Retinal pigment epithelial cell (primary cell): ENCODE measurements around the gene PARVA.

Experiments used
- DNase-seq: peaks from one replicate; pipeline ENCODE4 v3.0.0-alpha.2; 2010; ENCODE audit warnings: low read depth
- H3K4me3 ChIP-seq: 2 replicates; pipeline ENCODE4 v1.5.1; 2011; ENCODE audit warnings: mild to moderate bottlenecking, low read length, control low read depth, moderate library complexity
- TF ChIP-seq, protein P1 (sequence below): conservative IDR thresholded peaks from 2 replicates; pipeline ENCODE4 v1.5.1; 2011; ENCODE audit warnings: low read depth, low read length, control low read depth, inconsistent platforms

PARVA gene

DNA sequence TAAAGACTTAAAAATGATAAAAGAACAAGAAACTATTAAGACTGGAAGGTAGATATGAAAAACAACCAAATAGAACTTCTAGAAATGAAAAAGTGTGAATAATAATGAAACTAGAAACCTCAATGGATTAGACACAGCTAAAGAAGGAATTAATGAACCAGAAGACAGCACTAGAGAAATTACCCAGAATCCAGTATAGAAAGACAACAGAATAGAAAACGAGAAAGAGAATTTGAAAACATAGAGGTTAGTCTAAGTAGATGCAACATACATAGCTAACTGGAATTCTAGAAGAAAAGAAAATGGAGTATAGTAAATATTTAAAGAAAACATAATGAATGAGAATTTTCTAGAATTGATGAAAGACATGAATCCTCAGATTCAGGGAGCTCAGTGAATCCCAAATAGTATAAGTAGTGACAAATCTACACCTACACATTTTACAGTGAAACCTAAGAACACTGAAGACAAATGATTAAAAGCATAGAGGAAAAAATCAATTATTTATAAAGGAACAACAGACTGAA lies 111.9 kb downstream of the PARVA start:
- TF ChIP-seq, protein P1, sequence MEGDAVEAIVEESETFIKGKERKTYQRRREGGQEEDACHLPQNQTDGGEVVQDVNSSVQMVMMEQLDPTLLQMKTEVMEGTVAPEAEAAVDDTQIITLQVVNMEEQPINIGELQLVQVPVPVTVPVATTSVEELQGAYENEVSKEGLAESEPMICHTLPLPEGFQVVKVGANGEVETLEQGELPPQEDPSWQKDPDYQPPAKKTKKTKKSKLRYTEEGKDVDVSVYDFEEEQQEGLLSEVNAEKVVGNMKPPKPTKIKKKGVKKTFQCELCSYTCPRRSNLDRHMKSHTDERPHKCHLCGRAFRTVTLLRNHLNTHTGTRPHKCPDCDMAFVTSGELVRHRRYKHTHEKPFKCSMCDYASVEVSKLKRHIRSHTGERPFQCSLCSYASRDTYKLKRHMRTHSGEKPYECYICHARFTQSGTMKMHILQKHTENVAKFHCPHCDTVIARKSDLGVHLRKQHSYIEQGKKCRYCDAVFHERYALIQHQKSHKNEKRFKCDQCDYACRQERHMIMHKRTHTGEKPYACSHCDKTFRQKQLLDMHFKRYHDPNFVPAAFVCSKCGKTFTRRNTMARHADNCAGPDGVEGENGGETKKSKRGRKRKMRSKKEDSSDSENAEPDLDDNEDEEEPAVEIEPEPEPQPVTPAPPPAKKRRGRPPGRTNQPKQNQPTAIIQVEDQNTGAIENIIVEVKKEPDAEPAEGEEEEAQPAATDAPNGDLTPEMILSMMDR: no peak
- no peak overlapping the region for H3K4me3 ChIP-seq
- no peak for DNase-seq

DNA sequence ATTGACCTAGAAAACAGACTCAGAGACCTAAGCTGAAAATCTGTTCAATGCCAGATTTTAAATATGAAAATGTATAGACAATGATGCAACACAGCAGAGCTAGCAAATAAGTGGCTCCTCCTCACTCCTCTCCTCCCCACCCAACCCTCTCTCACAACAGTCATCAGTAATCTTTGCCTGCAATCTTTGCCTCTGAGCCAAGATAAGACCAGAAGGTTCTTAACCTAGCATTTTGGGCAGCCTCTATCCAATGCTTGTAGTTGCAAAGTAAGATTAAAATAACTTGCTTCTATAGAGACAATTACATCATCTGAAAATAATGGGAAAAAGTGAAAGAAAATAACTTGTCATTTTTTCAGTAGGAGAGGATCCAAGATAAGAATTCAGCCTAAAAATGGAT lies 117.3 kb downstream of the PARVA start:
- TF ChIP-seq, protein P1: no peak
- DNase-seq: no peak
- no peak overlapping the region for H3K4me3 ChIP-seq

DNA sequence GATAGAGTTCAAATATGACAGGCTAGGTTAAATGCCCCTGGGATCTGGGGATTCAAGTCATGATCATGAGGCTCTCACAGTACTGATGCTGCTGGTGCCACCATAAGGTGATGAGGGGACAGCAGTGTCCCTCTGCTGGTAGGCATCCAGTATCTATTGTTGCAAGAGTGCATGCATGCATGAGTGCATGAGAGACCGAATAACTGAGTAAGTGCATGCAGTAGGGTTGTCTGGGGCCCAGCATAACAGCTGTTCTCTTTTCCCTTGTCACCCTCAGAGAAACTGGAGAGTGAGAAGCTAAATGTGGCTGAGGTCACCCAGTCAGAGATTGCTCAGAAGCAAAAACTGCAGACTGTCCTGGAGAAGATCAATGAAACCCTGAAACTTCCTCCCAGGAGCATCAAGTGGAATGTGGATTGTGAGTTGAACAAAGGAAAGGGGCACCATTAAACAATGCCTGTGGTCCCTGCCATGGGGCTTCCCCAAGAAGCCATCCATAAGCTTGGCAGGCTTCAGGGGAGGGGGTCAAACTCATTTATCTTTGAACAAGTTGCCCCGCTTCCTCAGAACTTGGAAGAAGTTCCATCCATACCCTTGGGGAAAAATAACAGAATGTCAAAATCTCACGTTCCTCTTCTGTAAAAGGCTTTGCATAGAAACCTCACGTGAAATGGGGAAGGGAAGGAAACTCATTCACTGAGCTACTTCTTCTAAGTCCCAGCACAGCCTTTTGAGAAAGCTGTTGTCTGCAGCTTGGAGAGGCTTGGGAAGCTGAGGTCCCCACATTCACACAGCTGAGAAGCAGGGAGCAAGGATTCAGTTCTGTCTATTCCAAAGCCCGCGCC lies 119.0 kb downstream of the PARVA start:
- DNase-seq: no peak
- no peak overlapping the region for H3K4me3 ChIP-seq
- TF ChIP-seq, protein P1: no peak

GRCh38 chr11:12497431-12497830 lies 120.1 kb downstream of the PARVA start:
- TF ChIP-seq, protein P1: no peak
- no peak overlapping the region for H3K4me3 ChIP-seq
- DNase-seq: no peak

DNA sequence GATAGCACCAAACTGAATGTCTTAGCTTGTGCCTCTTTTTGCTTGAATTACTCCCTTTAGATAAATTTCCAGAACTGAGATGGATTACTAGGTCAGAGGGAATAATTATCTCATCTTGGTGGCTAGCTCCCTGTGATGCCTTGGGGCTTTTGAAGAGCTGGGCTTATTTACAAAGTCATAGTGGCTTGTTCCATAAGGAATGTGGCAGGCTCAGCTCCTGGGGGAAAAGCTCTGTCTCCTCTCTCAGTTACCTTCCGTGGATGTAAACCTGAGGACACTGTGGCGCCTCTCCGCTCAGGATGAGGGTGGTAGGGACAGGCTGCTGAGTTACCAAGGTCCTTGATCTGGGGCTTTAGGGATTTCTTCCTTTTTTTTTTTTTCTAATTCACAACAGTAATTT lies 121.7 kb downstream of the PARVA start:
- no peak overlapping the region for H3K4me3 ChIP-seq
- DNase-seq: no peak
- TF ChIP-seq, protein P1: no peak

DNA sequence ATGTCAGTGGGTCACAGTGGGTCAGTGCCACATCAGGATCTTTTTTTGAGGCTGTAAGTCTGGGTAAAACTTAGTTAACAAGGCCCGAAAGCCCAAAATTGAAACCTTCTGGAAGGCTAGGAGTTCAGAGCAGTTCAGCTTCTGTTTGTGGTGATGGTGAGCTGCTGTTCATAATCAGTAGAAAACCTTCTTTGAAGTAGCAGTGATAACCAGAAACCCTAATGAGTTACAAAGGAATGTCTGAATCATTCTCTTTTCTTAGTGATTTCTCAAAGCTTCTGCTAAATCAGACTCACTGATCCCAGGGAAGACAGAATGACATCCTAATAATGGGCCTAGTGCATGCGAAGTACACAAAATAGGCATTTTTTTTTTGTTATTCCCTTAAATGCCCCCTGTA lies 124.7 kb downstream of the PARVA start:
- no peak overlapping the region for H3K4me3 ChIP-seq
- TF ChIP-seq, protein P1: no peak
- no peak for DNase-seq

GRCh38 chr11:12503039-12503484 lies 125.7 kb downstream of the PARVA start:
- no peak overlapping the region for H3K4me3 ChIP-seq
- no peak for DNase-seq
- TF ChIP-seq, protein P1: no peak
